Skeletal muscle tissue (tissue), 4 donors: ENCODE measurements around the gene CPSF3. TPM values are rescaled to one million over a fixed set of nuclear protein-coding genes. Genes with fewer than 3 reads are reported as not detected.

ENCODE experiments used
- H3K27ac ChIP-seq: one replicate; pipeline ENCODE4 v1.7.0; 2013; ENCODE audit warnings: mild to moderate bottlenecking, low read depth, low read length, inconsistent platforms
- H3K27me3 ChIP-seq, 3 donors: one replicate each; pipeline ENCODE4 v1.7.0; 2013; ENCODE audit warnings: low read length in 3 of 3; ENCODE audit not compliant: control insufficient read depth in 3 of 3, insufficient read depth in 3 of 3
- H3K36me3 ChIP-seq, 3 donors: one replicate each; pipeline ENCODE4 v1.7.0; 2013; ENCODE audit warnings: low read length in 3 of 3; ENCODE audit not compliant: control insufficient read depth in 3 of 3, insufficient read depth in 3 of 3
- H3K4me1 ChIP-seq, 3 donors: one replicate each; pipeline ENCODE4 v1.7.0; 2013; ENCODE audit warnings: low read length in 3 of 3, mild to moderate bottlenecking in 3 of 3; ENCODE audit not compliant: control insufficient read depth in 3 of 3, insufficient read depth in 3 of 3
- H3K4me3 ChIP-seq, 3 donors: one replicate each; pipeline ENCODE4 v1.7.0; 2013; ENCODE audit warnings: low read length in 3 of 3
- H3K9ac ChIP-seq, 3 donors: one replicate each; pipeline ENCODE4 v1.7.0; 2013; ENCODE audit warnings: low read length in 3 of 3, mild to moderate bottlenecking in 3 of 3, moderate library complexity in 2 of 3, low read depth in 1 of 3
- H3K9me3 ChIP-seq, 3 donors: one replicate each; pipeline ENCODE4 v1.7.0; 2013; ENCODE audit warnings: low read length in 3 of 3; ENCODE audit not compliant: control insufficient read depth in 3 of 3
- total RNA-seq: library from RNA; depleted of rRNA; stranded (reverse); fragments of >200 nt; gene quantifications from one replicate; pipeline ENCODE4 v1.2.3, GENCODE V29; 2014
- donor health status: Osteomylitis.

CPSF3 gene
- total RNA-seq, 1 donor from 2014 or later = 27.7 TPM

GRCh38 chr2:9405636-9406035, 17.8 kb upstream of the CPSF3 start:
- Histone ChIP-seq H3K9me3 (no peaks in the 10 kb centered on the region), H3K36me3 (peaks cover 18 to 29% (median 28%) of the 10 kb centered on the region in 3 donors), H3K4me3 (no peak overlapping the region), H3K27me3 (no peaks in the 10 kb centered on the region), H3K4me1 (peaks cover 0 to 5% (median 3%) of the 10 kb centered on the region in 3 donors), H3K9ac (no peak overlapping the region), H3K27ac (no peak overlapping the region)

DNA sequence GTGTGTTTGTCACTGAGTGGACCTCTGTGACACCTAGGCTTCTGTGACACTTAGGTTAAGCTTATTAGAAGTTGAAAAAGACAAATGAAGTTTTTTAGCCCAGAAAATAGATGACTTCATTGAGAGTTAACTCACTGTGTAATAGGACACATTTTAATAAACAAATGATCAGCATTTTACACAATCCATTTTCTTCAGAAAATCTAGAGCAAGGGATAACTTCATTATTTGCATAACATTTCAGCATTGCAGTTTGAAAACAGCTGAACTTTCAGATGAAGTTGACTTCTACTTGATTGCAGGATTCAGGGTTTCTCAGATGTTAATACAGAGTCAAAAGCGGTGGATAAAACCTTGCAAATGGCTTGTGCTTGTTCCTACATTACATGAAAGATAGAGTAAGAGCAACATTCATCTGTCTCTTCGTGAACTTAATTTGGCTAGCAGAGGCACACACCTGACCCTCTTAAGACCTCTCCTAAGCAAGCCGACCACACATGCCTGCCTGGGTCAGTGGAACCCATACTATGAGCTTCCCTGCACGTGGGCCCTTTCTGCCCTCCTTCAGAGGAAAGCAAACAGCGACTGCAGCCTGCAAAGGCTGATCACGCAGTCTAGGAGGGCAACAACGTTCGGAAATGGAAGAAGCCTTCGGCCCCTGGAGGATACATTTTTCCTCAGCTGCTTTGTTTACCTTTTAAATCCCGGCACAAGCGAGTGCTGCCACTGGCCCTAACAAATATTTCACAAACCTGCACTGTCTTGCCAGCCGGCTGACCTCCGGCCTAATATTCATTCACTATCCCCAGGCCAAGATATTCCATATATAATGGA, 16.7 kb upstream of the CPSF3 start:
- no peak overlapping the region for H3K9ac ChIP-seq
- H3K9me3 ChIP-seq = no peaks in the 10 kb centered on the region
- H3K27me3 ChIP-seq = no peaks in the 10 kb centered on the region
- peaks cover 17 to 29% (median 27%) of the 10 kb centered on the region in 3 donors for H3K36me3 ChIP-seq
- no peak overlapping the region for H3K4me3 ChIP-seq
- no peak overlapping the region for H3K27ac ChIP-seq
- peaks cover 0 to 5% (median 3%) of the 10 kb centered on the region in 3 donors for H3K4me1 ChIP-seq

DNA sequence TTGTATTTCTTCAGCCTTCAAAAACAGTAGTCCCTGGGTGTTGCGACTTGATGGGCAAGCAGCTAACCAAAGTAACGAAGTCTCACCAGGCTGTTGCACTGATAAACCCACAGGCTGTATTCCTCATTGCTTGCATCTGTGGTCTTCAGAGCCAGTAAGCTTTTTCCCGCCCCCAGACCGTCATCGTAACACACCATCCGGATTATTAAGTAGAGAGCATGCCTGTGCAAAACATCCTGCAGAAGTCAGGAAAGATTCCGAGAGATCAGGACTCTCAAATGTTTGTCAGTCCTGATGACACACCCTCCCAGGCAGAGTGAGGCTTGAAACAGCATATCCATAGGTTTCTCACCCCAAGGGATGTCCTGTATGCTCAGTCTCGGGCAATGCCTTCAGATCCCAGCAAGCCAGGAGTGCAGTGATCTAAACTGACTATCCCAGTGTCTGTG, 16.1 kb upstream of the CPSF3 start:
- Histone ChIP-seq H3K4me3 (no peak overlapping the region), H3K27ac (no peak overlapping the region), H3K9me3 (no peaks in the 10 kb centered on the region), H3K36me3 (peaks cover 18 to 31% (median 29%) of the 10 kb centered on the region in 3 donors), H3K4me1 (peaks cover 0 to 5% (median 3%) of the 10 kb centered on the region in 3 donors), H3K27me3 (no peaks in the 10 kb centered on the region), H3K9ac (no peak overlapping the region)

GRCh38 chr2:9408641-9409151, 14.8 kb upstream of the CPSF3 start:
- H3K4me3 ChIP-seq = no peak overlapping the region
- no peaks in the 10 kb centered on the region for H3K27me3 ChIP-seq
- peaks cover 0 to 4% (median 3%) of the 10 kb centered on the region in 3 donors for H3K4me1 ChIP-seq
- H3K27ac ChIP-seq = no peak overlapping the region
- no peaks in the 10 kb centered on the region for H3K9me3 ChIP-seq
- H3K9ac ChIP-seq = no peak overlapping the region
- H3K36me3 ChIP-seq = peaks cover 15 to 32% (median 26%) of the 10 kb centered on the region in 3 donors

- Histone ChIP-seq H3K4me3 (no peak overlapping the region), H3K27me3 (no peaks in the 10 kb centered on the region), H3K36me3 (peaks cover 15 to 35% (median 26%) of the 10 kb centered on the region in 3 donors), H3K9ac (no peak overlapping the region), H3K4me1 (peaks cover 0 to 3% (median 0%) of the 10 kb centered on the region in 3 donors), H3K27ac (no peak overlapping the region), H3K9me3 (no peaks in the 10 kb centered on the region)
Observed at GRCh38 chr2:9410108-9410507, 13.3 kb upstream of the CPSF3 start.

DNA sequence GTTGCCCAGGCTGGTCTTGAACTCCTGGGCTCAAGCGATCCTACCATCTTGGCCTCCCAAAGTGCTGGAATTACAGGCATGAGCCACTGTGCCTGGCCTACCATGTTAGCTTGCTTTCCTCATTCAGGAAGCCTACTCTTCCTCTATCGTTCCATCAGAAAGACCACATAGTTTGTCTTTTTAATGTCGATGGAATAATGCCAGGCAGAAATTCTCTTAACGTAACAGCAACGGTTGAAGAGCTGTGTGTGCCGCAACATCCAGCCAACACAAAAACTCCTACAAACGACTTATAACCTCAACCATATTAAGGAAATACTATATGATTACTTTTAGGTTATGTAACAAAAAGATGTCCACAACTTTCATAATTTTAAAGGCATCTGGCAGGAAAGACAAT, 10.7 kb upstream of the CPSF3 start:
- Histone ChIP-seq H3K4me1 (no peaks in the 10 kb centered on the region), H3K36me3 (peaks cover 10 to 33% (median 15%) of the 10 kb centered on the region in 3 donors), H3K4me3 (no peak overlapping the region), H3K27me3 (no peaks in the 10 kb centered on the region), H3K9ac (no peak overlapping the region), H3K9me3 (no peaks in the 10 kb centered on the region), H3K27ac (no peak overlapping the region)

DNA sequence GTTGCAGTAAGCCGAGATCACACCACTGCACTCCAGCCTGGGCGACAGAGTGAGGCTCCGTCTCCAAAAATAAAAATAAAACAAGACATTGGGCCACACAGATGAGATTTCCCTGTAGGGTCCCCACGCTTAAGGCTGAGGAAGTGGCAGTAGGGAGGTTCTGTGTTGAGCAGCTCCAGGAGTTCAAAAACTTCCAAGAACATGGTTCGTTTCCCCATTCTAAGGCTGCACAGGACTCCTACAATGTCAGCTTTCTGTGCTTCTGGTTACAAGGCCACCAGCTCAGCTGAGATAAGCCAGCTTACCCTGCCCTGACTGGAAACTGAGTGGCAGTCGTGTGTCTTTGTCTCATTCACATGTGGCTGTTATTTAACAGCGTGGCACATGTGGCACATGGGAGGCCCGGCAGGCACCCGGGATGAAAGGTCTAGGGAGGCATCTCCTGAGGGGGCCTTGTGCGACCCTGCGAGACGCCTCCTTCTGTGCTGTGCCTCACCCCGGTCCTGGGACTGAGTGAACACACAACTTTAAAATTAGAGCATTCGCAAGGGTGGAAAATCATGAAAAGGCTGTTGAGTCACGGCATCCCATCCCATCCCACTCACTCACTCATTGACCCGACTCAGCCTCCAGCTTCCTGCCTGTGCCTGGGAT, 7.8 kb upstream of the CPSF3 start:
- H3K9me3 ChIP-seq = no peaks in the 10 kb centered on the region
- peaks cover 0 to 12% (median 0%) of the 10 kb centered on the region in 3 donors for H3K4me1 ChIP-seq
- H3K27me3 ChIP-seq = no peaks in the 10 kb centered on the region
- H3K36me3 ChIP-seq = peaks cover 0 to 24% (median 10%) of the 10 kb centered on the region in 3 donors
- H3K27ac ChIP-seq = no peak overlapping the region
- H3K4me3 ChIP-seq = no peak overlapping the region
- no peak overlapping the region for H3K9ac ChIP-seq

- peak overlapping the region in 1 of 3 donors; percentile 19 for H3K9ac ChIP-seq
- peaks cover 0 to 14% (median 0%) of the 10 kb centered on the region in 3 donors for H3K4me1 ChIP-seq
- no peaks in the 10 kb centered on the region for H3K9me3 ChIP-seq
- peaks cover 0 to 21% (median 9%) of the 10 kb centered on the region in 3 donors for H3K36me3 ChIP-seq
- no peak overlapping the region for H3K4me3 ChIP-seq
- H3K27me3 ChIP-seq = no peaks in the 10 kb centered on the region
- no peak overlapping the region for H3K27ac ChIP-seq
Observed at GRCh38 chr2:9416267-9416961, 7.0 kb upstream of the CPSF3 start.

DNA sequence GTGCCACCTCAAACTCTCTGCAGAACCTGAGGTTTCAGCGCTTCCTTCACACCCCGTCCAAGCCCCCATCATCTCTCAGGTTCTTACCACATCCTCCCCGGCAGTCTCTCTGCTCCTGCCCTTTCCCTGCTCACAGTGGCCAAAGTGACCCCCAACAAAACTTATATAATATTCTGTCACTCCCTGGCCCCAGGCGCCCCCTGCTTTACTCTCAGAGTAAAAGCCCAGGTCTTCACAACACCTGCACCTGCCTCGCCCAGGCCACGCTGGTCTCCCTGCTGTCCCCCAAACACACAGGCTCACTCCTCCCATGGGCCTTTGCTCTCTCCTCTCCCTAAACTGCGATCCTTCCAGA, 6.5 kb upstream of the CPSF3 start:
- H3K27ac ChIP-seq = no peak overlapping the region
- H3K4me3 ChIP-seq = no peak overlapping the region
- no peaks in the 10 kb centered on the region for H3K27me3 ChIP-seq
- peaks cover 0 to 20% (median 9%) of the 10 kb centered on the region in 3 donors for H3K36me3 ChIP-seq
- peak overlapping the region in 1 of 3 donors; percentile 19 for H3K9ac ChIP-seq
- no peaks in the 10 kb centered on the region for H3K9me3 ChIP-seq
- peaks cover 4 to 18% (median 5%) of the 10 kb centered on the region in 3 donors for H3K4me1 ChIP-seq
